ENCODE data around the gene OR4K5. TPM values are rescaled to one million over a fixed set of nuclear protein-coding genes. Genes with fewer than 3 reads are reported as not detected.

OR4K5 gene
- not detected for total RNA-seq

- ATAC-seq (ENCODE audit: low read depth) = no peak
- H3K27ac Mint-ChIP-seq = no peak within 1 kb of the TSS
- H3K9me3 Mint-ChIP-seq = no peaks in the 10 kb centered on the region
- H3K36me3 Mint-ChIP-seq = no peaks in the 10 kb centered on the region
- H3K4me1 Mint-ChIP-seq = no peaks in the 10 kb centered on the region
- no peak for DNase-seq
- no peak within 1 kb of the TSS for H3K4me3 Mint-ChIP-seq
- POLR2A ChIA-PET = no interaction called here
- H3K27me3 Mint-ChIP-seq = no peaks in the 10 kb centered on the region
Observed at GRCh38 chr14:19920021-19920657, at the start of gene OR4K5. Gene OR4K5, plus strand, starts transcription at chr14:19920607. Its CDS starts 0 bp downstream, at chr14:19920607.

GRCh38 chr14:19873178-19873577 is 47.2 kb upstream of the OR4K5 start:
- no peaks in the 10 kb centered on the region for H3K36me3 Mint-ChIP-seq
- POLR2A ChIA-PET = no interaction called here
- DNase-seq (no peak), ATAC-seq (ENCODE audit: low read depth) (no peak)
- H3K27me3 Mint-ChIP-seq = no peaks in the 10 kb centered on the region
- no peaks in the 10 kb centered on the region for H3K4me1 Mint-ChIP-seq
- no peak overlapping the region for H3K4me3 Mint-ChIP-seq
- no peak overlapping the region for H3K27ac Mint-ChIP-seq
- no peaks in the 10 kb centered on the region for H3K9me3 Mint-ChIP-seq

- ATAC-seq (ENCODE audit: low read depth) = no peak
- H3K36me3 Mint-ChIP-seq = no peaks in the 10 kb centered on the region
- no peaks in the 10 kb centered on the region for H3K9me3 Mint-ChIP-seq
- POLR2A ChIA-PET = no interaction called here
- DNase-seq = no peak
- no peak within 1 kb of the TSS for H3K4me3 Mint-ChIP-seq
- no peak within 1 kb of the TSS for H3K27ac Mint-ChIP-seq
- H3K4me1 Mint-ChIP-seq = no peaks in the 10 kb centered on the region
- peaks cover 4% of the 10 kb centered on the region for H3K27me3 Mint-ChIP-seq
Observed at GRCh38 chr14:19874842-19875241, 45.6 kb upstream of the OR4K5 start, which contains the start of gene OR4K2. Gene OR4K2, plus strand, starts transcription at chr14:19875142. Its CDS starts 1,126 bp downstream, at chr14:19876268.

GRCh38 chr14:19878029-19878642 is 42.3 kb upstream of the OR4K5 start:
- Mint-ChIP-seq H3K9me3 (no peaks in the 10 kb centered on the region), H3K4me3 (no peak overlapping the region), H3K36me3 (no peaks in the 10 kb centered on the region), H3K27ac (no peak overlapping the region), H3K4me1 (no peaks in the 10 kb centered on the region), H3K27me3 (peaks cover 6% of the 10 kb centered on the region)
- POLR2A ChIA-PET = no interaction called here
- DNase-seq (no peak), ATAC-seq (ENCODE audit: low read depth) (no peak)

- Mint-ChIP-seq H3K4me1 (no peaks in the 10 kb centered on the region), H3K27me3 (peaks cover 2% of the 10 kb centered on the region), H3K9me3 (peaks cover 13% of the 10 kb centered on the region), H3K27ac (no peak overlapping the region), H3K36me3 (no peaks in the 10 kb centered on the region), H3K4me3 (no peak overlapping the region)
- DNase-seq = no peak
- POLR2A ChIA-PET = no interaction called here
- no peak for ATAC-seq (ENCODE audit: low read depth)
Observed at GRCh38 chr14:19895282-19895681, 25.1 kb upstream of the OR4K5 start.

GRCh38 chr14:19900999-19901398 is 19.4 kb upstream of the OR4K5 start:
- no peaks in the 10 kb centered on the region for H3K4me1 Mint-ChIP-seq
- no peak overlapping the region for H3K4me3 Mint-ChIP-seq
- ATAC-seq (ENCODE audit: low read depth) = no peak
- H3K27me3 Mint-ChIP-seq = no peaks in the 10 kb centered on the region
- H3K27ac Mint-ChIP-seq = no peak overlapping the region
- DNase-seq = no peak
- H3K9me3 Mint-ChIP-seq = peaks cover 3% of the 10 kb centered on the region
- no peaks in the 10 kb centered on the region for H3K36me3 Mint-ChIP-seq
- POLR2A ChIA-PET = no interaction called here

- POLR2A ChIA-PET = no interaction called here
- Mint-ChIP-seq H3K9me3 (no peaks in the 10 kb centered on the region), H3K27ac (no peak overlapping the region), H3K4me3 (no peak overlapping the region), H3K27me3 (no peaks in the 10 kb centered on the region), H3K4me1 (no peaks in the 10 kb centered on the region), H3K36me3 (no peaks in the 10 kb centered on the region)
- ATAC-seq (ENCODE audit: low read depth) = no peak
- DNase-seq = no peak
Observed at GRCh38 chr14:19902409-19902808, 18.0 kb upstream of the OR4K5 start.

GRCh38 chr14:19906665-19907064 is 13.7 kb upstream of the OR4K5 start:
- Mint-ChIP-seq H3K36me3 (no peaks in the 10 kb centered on the region), H3K4me1 (no peaks in the 10 kb centered on the region), H3K9me3 (no peaks in the 10 kb centered on the region), H3K4me3 (no peak overlapping the region), H3K27ac (no peak overlapping the region), H3K27me3 (peaks cover under 1% of the 10 kb centered on the region)
- POLR2A ChIA-PET = no interaction called here
- ATAC-seq (ENCODE audit: low read depth) = no peak
- DNase-seq = no peak

GRCh38 chr14:19911114-19911513 is 9.3 kb upstream of the OR4K5 start:
- Mint-ChIP-seq H3K9me3 (no peaks in the 10 kb centered on the region), H3K4me1 (no peaks in the 10 kb centered on the region), H3K36me3 (no peaks in the 10 kb centered on the region), H3K27me3 (peaks cover 2% of the 10 kb centered on the region), H3K27ac (no peak overlapping the region), H3K4me3 (no peak overlapping the region)
- no peak for ATAC-seq (ENCODE audit: low read depth)
- DNase-seq = no peak
- POLR2A ChIA-PET = no interaction called here

GRCh38 chr14:19917243-19917642 is 3.2 kb upstream of the OR4K5 start:
- no peaks in the 10 kb centered on the region for H3K36me3 Mint-ChIP-seq
- DNase-seq (no peak), ATAC-seq (ENCODE audit: low read depth) (no peak)
- POLR2A ChIA-PET = interaction anchor here (0.6 kb wide), 1 partner anchor 35 kb away, joined by 3 read pairs; no protein-coding TSS in a partner anchor
- H3K27me3 Mint-ChIP-seq = no peaks in the 10 kb centered on the region
- H3K9me3 Mint-ChIP-seq = no peaks in the 10 kb centered on the region
- H3K27ac Mint-ChIP-seq = no peak overlapping the region
- no peak overlapping the region for H3K4me3 Mint-ChIP-seq
- H3K4me1 Mint-ChIP-seq = no peaks in the 10 kb centered on the region

- no peak overlapping the region for H3K4me3 Mint-ChIP-seq
- no peak for ATAC-seq (ENCODE audit: low read depth)
- POLR2A ChIA-PET = no interaction called here
- H3K9me3 Mint-ChIP-seq = no peaks in the 10 kb centered on the region
- DNase-seq = no peak
- H3K27me3 Mint-ChIP-seq = no peaks in the 10 kb centered on the region
- no peaks in the 10 kb centered on the region for H3K36me3 Mint-ChIP-seq
- no peaks in the 10 kb centered on the region for H3K4me1 Mint-ChIP-seq
- H3K27ac Mint-ChIP-seq = no peak overlapping the region
Observed at GRCh38 chr14:19917955-19918518, 2.4 kb upstream of the OR4K5 start.

GRCh38 chr14:19918553-19919264 is 1.7 kb upstream of the OR4K5 start:
- Mint-ChIP-seq H3K4me3 (no peak overlapping the region), H3K36me3 (no peaks in the 10 kb centered on the region), H3K4me1 (no peaks in the 10 kb centered on the region), H3K9me3 (no peaks in the 10 kb centered on the region), H3K27ac (no peak overlapping the region), H3K27me3 (no peaks in the 10 kb centered on the region)
- POLR2A ChIA-PET = no interaction called here
- no peak for DNase-seq
- no peak for ATAC-seq (ENCODE audit: low read depth)

- peaks cover 4% of the 10 kb centered on the region for H3K27me3 Mint-ChIP-seq
- H3K36me3 Mint-ChIP-seq = no peaks in the 10 kb centered on the region
- DNase-seq = no peak
- no peak within 1 kb of the TSS for H3K27ac Mint-ChIP-seq
- no peak for ATAC-seq (ENCODE audit: low read depth)
- H3K9me3 Mint-ChIP-seq = no peaks in the 10 kb centered on the region
- H3K4me1 Mint-ChIP-seq = no peaks in the 10 kb centered on the region
- H3K4me3 Mint-ChIP-seq = no peak within 1 kb of the TSS
- POLR2A ChIA-PET = no interaction called here
Observed at GRCh38 chr14:19930617-19931016, 10.2 kb downstream of the OR4K5 start, which contains the start of gene OR4K1. Gene OR4K1, plus strand, starts transcription at chr14:19930917. Its CDS starts 4,750 bp downstream, at chr14:19935667.

GRCh38 chr14:19941668-19942067 is 21.3 kb downstream of the OR4K5 start:
- POLR2A ChIA-PET = no interaction called here
- no peak overlapping the region for H3K4me3 Mint-ChIP-seq
- no peak for ATAC-seq (ENCODE audit: low read depth)
- no peaks in the 10 kb centered on the region for H3K36me3 Mint-ChIP-seq
- peaks cover 3% of the 10 kb centered on the region for H3K27me3 Mint-ChIP-seq
- H3K9me3 Mint-ChIP-seq = no peaks in the 10 kb centered on the region
- H3K4me1 Mint-ChIP-seq = no peaks in the 10 kb centered on the region
- DNase-seq = no peak
- no peak overlapping the region for H3K27ac Mint-ChIP-seq

Data from activated naive CD8-positive, alpha-beta T cell treated with anti-CD3 and anti-CD28 coated beads, Interleukin-2, amount 10 ng/mL, durations not matched to agents 7 days and 5 days (primary cell).